ENCODE data around the gene CPPED1.

The CPPED1 gene

DNA sequence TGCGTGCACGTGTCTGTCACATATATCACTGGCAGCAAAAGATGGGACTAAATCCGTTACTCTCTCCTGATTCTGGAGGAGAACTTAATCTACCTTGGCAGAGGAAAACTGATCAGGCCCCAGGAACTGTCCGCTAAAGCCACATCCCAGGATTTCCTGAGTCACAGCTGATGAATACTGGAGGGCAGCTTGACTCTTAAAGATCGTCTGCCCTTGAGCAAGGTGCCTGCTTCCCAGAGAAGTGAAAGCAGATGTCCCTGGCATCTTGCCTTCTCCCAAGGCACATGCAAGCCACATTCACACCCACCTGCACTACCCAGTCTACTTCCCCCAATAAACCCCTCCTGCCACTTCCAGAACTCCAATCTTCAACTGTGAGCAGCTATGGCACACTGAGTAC lies 99.8 kb downstream of the CPPED1 start:
- ChIA-PET POLR2A (no interaction called here), CTCF (no interaction called here)
- DNase-seq (ENCODE audit: extremely low spot score), result no peak
- TF ChIP-seq LEF1 (IDR thresholded peaks at IDR 0.05; ENCODE audit: borderline replicate concordance) (no peak), SP1 (IDR thresholded peaks at IDR 0.05) (no peak), NFRKB (IDR thresholded peaks at IDR 0.05) (no peak), FOXA1 (IDR thresholded peaks at IDR 0.05) (no peak), L3MBTL2 (conservative IDR thresholded peaks at IDR 0.05) (no peak), BHLHE40 (IDR thresholded peaks at IDR 0.05; ENCODE audit: borderline replicate concordance) (no peak), CTBP1 (IDR thresholded peaks at IDR 0.05; ENCODE audit: borderline replicate concordance) (no peak)

DNA sequence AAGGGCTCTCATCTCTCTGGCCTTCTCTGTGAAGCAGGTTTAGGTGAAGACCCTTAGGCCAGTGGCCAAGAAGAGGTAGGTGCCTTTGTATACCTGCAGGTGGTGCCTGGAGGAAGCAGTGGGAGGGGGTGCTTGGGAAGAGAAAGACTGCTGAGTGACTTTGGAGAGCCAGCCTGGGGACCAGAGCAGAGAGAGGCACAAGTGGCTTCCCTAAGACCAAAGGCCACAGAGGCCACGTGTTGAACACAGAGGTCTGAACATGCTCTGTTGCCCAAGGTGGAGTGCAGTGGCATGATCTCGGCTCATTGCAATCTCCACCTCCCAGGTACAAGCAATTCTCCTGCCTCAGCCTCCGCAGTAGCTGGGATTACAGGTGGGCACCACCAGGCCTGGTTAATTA lies 103.5 kb downstream of the CPPED1 start:
- no peak for DNase-seq (ENCODE audit: extremely low spot score)
- ChIA-PET CTCF (no interaction called here), POLR2A (no interaction called here)
- TF ChIP-seq FOXA1 (IDR thresholded peaks at IDR 0.05), result no peak
- no peak for TF ChIP-seq LEF1 (IDR thresholded peaks at IDR 0.05; ENCODE audit: borderline replicate concordance)
- TF ChIP-seq CTBP1 (IDR thresholded peaks at IDR 0.05; ENCODE audit: borderline replicate concordance), result no peak
- TF ChIP-seq L3MBTL2 (conservative IDR thresholded peaks at IDR 0.05), result no peak
- no peak for TF ChIP-seq ELF4 (IDR thresholded peaks at IDR 0.05)
- TF ChIP-seq FOXM1 (IDR thresholded peaks at IDR 0.05; ENCODE audit: borderline replicate concordance), result no peak
- no peak for TF ChIP-seq ZNF384 (IDR thresholded peaks at IDR 0.05)
- no peak for TF ChIP-seq SUZ12 (IDR thresholded peaks at IDR 0.05)
- TF ChIP-seq NFRKB (IDR thresholded peaks at IDR 0.05), result no peak
- TF ChIP-seq TARDBP (IDR thresholded peaks at IDR 0.05), result no peak
- no peak for TF ChIP-seq FOXK2 (IDR thresholded peaks at IDR 0.05)
- TF ChIP-seq BHLHE40 (IDR thresholded peaks at IDR 0.05; ENCODE audit: borderline replicate concordance), result no peak
- TF ChIP-seq, protein P1, sequence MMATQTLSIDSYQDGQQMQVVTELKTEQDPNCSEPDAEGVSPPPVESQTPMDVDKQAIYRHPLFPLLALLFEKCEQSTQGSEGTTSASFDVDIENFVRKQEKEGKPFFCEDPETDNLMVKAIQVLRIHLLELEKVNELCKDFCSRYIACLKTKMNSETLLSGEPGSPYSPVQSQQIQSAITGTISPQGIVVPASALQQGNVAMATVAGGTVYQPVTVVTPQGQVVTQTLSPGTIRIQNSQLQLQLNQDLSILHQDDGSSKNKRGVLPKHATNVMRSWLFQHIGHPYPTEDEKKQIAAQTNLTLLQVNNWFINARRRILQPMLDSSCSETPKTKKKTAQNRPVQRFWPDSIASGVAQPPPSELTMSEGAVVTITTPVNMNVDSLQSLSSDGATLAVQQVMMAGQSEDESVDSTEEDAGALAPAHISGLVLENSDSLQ (IDR thresholded peaks at IDR 0.05), result no peak
- no peak for TF ChIP-seq ARNT (IDR thresholded peaks at IDR 0.05)
- no peak for TF ChIP-seq HDGF (IDR thresholded peaks at IDR 0.05; ENCODE audit: borderline replicate concordance)
- TF ChIP-seq SP1 (IDR thresholded peaks at IDR 0.05), result no peak

DNA sequence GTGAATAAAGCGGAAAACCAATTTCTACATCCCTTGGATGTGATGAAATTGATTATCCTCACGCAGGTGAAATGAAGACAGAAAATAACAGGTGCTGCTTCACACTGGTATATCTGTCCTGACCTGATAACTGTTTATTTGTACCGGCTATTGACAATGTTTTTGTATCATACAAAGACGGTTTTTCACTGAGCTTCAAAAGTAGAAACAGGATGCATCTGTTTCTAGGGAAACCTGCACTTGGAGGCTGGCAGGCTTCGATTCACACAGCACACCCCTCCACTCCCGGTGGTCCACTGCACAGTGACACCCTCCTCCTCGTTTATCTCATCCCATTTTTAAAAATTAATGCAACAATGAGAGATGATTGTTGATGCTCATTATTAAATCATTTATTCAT lies 104.5 kb downstream of the CPPED1 start:
- ChIA-PET POLR2A (no interaction called here), CTCF (no interaction called here)
- no peak for DNase-seq (ENCODE audit: extremely low spot score)
- TF ChIP-seq, protein P1 (IDR thresholded peaks at IDR 0.05), result no peak
- TF ChIP-seq FOXK2 (IDR thresholded peaks at IDR 0.05), result no peak
- no peak for TF ChIP-seq CTBP1 (IDR thresholded peaks at IDR 0.05; ENCODE audit: borderline replicate concordance)
- no peak for TF ChIP-seq BHLHE40 (IDR thresholded peaks at IDR 0.05; ENCODE audit: borderline replicate concordance)
- no peak for TF ChIP-seq ELF4 (IDR thresholded peaks at IDR 0.05)
- TF ChIP-seq ZNF384 (IDR thresholded peaks at IDR 0.05), result no peak

DNA sequence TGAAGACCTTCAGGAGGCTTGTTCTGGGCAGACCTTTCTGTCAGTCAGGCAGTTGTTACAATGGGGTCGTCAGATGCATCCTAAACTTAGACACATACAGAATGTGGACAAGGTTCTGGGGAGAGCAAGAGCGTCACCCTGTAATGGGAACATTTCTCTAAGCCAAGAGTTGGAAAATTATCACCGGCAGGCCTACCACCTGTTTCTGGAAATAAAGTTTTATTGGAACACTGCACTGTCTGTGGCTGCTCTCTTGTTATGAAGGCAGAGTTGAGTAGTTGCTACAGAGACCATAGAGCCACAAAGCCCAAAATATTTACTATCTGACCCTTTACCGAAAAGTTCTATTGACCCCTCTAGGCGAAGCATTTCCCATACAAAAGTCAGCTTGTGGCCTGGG lies 106.2 kb downstream of the CPPED1 start:
- no peak for DNase-seq (ENCODE audit: extremely low spot score)
- CTCF ChIA-PET, result no interaction called here
- POLR2A ChIA-PET, result no interaction called here
- no peak for TF ChIP-seq ARNT (IDR thresholded peaks at IDR 0.05)
- TF ChIP-seq, protein P1 (IDR thresholded peaks at IDR 0.05), result no peak
- no peak for TF ChIP-seq LEF1 (IDR thresholded peaks at IDR 0.05; ENCODE audit: borderline replicate concordance)
- TF ChIP-seq BHLHE40 (IDR thresholded peaks at IDR 0.05; ENCODE audit: borderline replicate concordance), result no peak

DNA sequence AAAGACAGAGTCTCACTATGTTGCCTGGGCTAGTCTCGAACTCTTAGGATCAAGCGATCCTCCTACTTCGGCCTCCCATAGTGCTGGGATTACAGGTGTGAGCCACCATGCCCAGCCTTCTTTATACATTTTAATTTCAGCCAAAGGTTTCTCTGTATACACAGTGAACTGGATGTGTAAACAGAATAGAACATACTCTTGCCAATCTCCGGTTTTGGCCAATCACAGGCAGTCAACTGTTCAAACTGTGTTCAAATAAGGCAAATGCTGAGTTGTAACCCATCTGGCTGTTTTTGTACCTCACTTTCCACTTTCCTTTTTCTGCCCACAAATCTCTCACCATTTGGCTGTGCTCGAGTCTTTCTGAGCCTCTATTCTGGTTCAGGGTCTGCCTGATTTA lies 108.2 kb downstream of the CPPED1 start:
- TF ChIP-seq L3MBTL2 (conservative IDR thresholded peaks at IDR 0.05) (no peak), FOXK2 (IDR thresholded peaks at IDR 0.05) (no peak), NFRKB (IDR thresholded peaks at IDR 0.05) (no peak), FOXM1 (IDR thresholded peaks at IDR 0.05; ENCODE audit: borderline replicate concordance) (no peak), SUZ12 (IDR thresholded peaks at IDR 0.05) (no peak), FOXA1 (IDR thresholded peaks at IDR 0.05) (no peak), TARDBP (IDR thresholded peaks at IDR 0.05) (no peak), BHLHE40 (IDR thresholded peaks at IDR 0.05; ENCODE audit: borderline replicate concordance) (no peak)
- POLR2A ChIA-PET, result no interaction called here
- DNase-seq (ENCODE audit: extremely low spot score), result no peak
- CTCF ChIA-PET, result no interaction called here

DNA sequence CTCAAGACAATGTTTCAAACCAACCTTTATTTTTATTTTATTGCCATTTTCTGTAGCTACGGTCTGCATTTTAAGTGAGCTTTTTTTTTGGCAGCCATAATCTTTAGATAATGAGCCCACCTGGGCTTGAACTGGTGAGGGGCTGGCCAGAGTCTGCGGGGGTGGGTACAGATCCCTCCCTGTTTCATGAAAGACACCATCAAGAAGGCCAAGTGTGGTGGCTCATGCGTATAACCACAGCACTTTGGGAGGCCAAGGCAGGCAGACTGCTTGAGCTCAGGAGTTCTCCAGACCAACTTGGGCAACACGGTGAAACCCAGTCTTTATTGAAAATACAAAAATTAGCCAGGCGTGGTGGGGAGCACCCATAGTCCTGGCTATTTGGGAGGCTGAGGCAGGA lies 113.7 kb downstream of the CPPED1 start:
- POLR2A ChIA-PET, result no interaction called here
- CTCF ChIA-PET, result no interaction called here
- no peak for DNase-seq (ENCODE audit: extremely low spot score)
- TF ChIP-seq ZNF384 (IDR thresholded peaks at IDR 0.05), result no peak
- no peak for TF ChIP-seq HDGF (IDR thresholded peaks at IDR 0.05; ENCODE audit: borderline replicate concordance)

DNA sequence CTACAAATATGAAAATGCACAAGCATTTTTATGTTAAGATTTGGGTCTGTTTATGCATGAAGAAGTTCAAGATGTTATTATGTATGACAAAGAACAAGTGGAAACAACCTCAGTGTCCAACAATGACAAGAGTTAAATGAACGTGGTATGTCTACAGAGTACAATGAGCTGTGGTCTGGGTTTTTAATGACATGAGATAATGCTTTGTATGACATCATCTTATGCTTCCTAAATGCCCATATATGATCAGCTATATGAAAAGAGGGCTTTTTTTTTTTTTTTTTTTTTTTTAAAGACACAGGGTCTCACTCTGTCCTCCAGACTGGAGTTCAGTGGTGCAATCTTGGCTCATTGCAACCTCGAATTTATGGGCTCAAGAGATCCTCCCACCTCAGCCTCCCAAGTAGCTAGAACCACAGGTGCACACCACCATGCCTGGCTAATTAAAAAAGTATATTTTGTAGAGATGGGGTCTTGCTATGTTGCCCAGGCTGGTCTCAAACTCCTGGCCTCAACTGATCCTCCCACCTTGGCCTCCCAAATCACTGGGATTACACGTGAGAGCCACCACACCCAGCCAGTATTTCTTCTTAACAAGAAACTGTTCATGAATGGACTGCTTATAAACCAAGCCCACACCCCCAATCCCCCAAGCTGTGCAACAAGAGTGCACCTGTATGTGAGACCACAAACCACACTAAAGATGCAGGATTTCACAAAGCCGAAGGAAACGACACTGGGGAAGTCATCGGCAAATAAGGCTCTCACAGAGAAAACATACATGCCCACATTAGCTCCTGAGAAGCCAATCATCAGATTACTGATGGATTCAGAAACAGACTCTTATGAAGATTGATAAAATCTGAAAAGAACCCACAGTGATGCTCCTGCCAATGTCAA lies 114.5 kb downstream of the CPPED1 start:
- CTCF ChIA-PET, result no interaction called here

More for the DNA sequence above, 114.5 kb downstream of the CPPED1 start:
- POLR2A ChIA-PET, result no interaction called here
- TF ChIP-seq FOXA1 (IDR thresholded peaks at IDR 0.05) (no peak), SP1 (IDR thresholded peaks at IDR 0.05) (no peak), L3MBTL2 (conservative IDR thresholded peaks at IDR 0.05) (no peak), ZNF384 (IDR thresholded peaks at IDR 0.05) (no peak), LEF1 (IDR thresholded peaks at IDR 0.05; ENCODE audit: borderline replicate concordance) (no peak), HDGF (IDR thresholded peaks at IDR 0.05; ENCODE audit: borderline replicate concordance) (no peak), SUZ12 (IDR thresholded peaks at IDR 0.05) (no peak), NFRKB (IDR thresholded peaks at IDR 0.05) (no peak), FOXK2 (IDR thresholded peaks at IDR 0.05) (no peak), FOXM1 (IDR thresholded peaks at IDR 0.05; ENCODE audit: borderline replicate concordance) (no peak), BHLHE40 (IDR thresholded peaks at IDR 0.05; ENCODE audit: borderline replicate concordance) (no peak), ARNT (IDR thresholded peaks at IDR 0.05) (no peak), CTBP1 (IDR thresholded peaks at IDR 0.05; ENCODE audit: borderline replicate concordance) (no peak), TARDBP (IDR thresholded peaks at IDR 0.05) (no peak)
- TF ChIP-seq, protein P1 (IDR thresholded peaks at IDR 0.05), result no peak
- DNase-seq (ENCODE audit: extremely low spot score), result no peak

All from HEK293T (cell line).